ENCODE data around the gene MRNIP.
A peak's percentile ranks its signal among the peaks of the same experiment; 100 is the strongest.

Gene MRNIP

DNA sequence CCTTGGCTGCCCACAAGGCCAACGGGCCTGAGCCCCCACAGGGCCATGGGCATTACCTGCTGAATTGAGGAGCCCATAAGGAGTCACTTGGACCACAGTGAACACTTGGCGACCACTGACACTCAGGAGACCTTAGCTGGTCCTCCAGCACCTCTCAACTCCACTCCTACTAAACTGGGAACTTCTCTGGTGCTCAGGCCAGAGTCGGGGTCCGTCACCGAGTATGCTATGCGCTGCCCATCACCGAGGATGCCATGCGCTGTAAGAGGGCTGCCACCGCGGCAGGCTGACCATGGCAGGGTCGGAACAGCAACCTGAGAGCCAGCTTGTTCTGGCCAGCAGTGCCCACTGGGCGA is 38.5 kb downstream of the MRNIP start:
- DNase-seq = no peak

DNA sequence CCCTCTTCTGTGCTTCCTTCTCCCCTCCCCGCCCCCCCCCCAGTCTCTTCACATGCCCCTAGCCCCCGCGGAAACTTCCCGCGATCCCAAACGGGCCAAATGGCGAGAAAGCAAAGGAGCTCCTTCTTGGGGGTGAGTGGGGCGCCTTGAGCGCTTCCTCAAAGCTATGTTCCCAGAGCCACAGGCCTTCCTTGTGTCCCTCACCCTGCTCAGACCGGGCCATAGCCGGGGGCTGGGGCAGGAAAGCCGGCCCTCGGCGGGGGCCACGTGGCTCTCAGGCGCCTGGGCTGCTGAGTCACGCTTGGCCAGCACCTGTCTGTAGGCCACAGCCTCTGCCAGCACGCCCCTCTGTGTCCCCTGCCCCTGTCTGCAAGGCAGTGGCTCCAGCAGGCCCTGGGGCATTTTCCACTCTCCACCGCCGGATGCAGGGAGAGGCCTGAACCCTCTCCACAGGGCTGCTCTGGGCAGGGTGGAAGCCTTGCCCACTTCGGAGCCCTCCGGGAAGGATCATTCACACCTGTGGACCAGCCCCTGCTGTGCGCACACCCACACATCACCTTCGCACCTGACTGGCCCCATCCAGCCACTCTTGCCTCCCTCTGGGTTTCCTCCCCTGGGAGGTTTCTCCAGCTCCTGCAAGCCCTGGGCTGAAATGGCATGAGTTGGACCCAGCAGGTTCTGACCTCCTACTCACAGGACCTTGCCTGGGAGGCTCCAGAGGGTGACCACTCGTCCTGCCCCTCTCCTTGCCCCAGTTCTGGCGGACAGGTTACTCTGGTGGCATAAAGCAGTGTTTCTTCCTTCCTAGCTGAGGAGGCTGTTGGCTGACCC is 39.1 kb downstream of the MRNIP start:
- no peak for DNase-seq

DNA sequence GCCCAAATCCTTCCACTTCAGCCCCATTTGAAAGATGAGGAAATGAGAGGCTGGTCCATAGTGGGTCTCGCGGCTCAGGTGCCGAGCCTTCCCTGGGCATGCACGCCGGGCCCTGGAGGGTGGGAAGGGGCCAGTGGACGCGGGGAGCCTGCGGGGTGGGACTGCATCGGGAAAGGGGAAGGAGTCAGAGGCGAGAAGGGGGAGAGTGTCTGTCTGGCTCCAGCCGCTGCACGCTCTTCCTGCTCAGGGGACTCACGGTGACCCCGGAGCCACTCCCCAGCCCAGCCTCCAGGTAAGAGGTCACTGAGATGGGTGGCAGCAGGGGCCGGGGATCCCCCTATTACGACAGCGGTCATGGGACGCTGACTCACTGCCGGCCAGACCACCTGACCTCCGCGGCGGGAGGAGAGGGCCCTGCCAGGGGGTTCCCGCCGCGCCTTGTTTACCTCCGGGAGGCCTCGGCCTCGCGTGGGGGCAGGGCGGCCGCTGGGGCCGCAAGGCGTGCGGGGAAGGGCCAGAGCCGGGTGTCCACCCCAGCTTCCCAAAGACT is 39.8 kb downstream of the MRNIP start:
- DNase-seq = peak; percentile 78

DNA sequence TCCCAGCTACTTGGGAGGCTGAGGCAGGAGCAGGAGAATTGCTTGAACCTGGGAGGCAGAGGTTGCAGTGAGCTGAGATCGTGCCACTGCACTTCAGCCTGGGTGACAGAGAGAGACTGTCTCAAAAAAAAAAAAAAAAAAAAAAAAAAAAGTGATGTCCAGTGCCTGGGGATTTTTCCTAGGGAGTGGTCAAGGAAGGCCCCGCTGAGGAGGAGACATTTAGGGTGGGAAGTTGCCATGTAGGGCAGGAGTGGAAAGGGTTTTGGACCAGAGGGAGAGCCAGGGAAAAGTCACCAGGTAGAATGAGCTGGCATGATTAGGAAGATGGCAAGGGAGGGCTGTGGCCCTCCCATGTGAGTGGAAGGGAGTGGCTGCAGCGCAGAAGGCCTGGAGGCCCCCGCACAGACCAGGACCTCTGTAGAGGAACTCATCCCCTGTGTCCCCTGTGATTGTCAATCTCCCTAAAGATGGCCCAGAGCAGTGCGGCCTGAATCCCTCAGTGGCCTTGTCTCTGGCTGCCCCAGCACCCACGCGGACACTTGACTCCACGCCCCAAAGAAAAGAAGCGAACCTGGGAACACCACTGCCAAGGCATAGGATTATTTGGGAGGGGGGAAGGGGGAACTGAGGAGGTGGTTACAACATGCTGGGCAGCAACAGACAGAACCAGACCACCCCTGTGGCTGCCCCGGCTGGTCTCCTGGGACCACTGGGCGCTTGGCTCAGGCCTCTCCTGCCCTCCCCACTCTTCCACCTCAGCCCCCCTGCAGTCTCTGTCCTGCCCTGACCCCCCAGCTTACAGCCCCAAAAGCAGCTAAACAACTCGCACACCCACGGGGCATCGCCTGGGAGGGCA is 40.5 kb downstream of the MRNIP start:
- no peak for DNase-seq

DNA sequence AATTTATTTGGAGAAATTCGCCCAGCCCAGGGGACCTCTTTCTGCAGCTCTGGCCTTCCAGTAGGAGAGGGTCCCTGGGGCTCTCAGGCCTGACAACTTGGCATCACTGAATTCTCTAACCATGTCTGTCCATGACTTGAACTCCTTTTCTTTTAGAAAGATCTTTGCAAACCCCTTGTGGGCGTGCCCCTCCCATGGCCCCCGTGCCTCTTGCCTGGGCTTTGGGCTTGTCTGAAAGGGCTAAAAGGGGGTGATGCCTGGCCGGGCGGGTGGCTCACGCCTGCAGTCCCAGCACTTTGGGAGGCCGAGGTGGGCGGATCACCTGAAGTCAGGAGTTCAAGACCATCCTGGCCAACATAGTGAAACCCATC is 41.2 kb downstream of the MRNIP start:
- DNase-seq = no peak

DNA sequence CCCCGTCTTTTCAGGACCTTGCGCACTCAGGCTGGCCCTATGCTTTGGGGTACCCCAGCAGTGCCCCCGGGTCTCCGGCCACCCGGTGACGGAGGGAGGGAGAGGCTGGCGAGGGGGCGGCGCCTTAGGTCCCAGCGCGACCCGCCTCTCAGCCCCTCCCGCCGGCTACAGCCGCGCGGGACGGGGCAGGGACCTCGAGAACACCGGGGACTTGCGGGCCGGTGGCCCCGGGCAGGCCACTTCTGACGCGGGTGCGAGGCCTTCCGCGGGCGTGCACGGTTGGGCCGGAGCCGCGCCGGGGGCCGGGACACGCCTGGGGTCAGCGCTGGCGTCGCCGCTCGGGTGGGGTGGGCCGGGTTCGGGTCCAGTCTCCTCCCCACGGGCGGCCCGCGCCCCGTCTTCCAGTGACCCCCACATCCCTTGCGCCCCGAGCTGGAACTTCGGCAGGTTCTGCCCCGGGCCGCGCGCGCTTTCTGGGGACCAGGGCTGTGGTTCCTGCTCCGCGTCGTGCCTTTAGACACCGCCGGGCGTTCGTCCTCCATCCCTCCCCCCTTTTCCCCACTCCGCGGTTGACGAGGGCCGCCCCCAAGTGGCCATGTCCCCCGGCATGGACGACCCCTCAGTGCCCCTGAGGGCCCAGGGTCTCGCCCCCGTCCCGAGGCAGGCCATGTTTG is 41.7 kb downstream of the MRNIP start:
- no peak for DNase-seq

DNA sequence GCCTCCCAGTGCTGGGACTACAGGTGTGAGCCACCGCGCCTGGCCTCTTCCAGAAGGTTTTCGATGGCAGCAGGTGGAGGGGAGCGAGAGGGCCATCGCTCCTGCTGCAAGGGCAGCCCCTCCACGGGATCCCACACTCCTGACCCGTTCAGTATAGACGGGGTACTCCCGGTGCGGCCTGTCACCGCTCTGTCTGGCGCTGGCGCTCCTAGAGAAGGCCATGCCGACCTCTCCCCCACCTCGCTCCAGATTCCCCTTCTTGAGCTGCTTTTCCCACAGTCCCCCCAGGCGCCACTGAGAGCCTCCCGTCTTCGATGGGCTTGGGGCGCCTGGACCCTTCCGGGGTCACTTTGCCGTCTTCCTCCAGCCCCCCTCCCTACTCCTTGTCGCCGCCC is 42.2 kb downstream of the MRNIP start:
- no peak for DNase-seq

DNA sequence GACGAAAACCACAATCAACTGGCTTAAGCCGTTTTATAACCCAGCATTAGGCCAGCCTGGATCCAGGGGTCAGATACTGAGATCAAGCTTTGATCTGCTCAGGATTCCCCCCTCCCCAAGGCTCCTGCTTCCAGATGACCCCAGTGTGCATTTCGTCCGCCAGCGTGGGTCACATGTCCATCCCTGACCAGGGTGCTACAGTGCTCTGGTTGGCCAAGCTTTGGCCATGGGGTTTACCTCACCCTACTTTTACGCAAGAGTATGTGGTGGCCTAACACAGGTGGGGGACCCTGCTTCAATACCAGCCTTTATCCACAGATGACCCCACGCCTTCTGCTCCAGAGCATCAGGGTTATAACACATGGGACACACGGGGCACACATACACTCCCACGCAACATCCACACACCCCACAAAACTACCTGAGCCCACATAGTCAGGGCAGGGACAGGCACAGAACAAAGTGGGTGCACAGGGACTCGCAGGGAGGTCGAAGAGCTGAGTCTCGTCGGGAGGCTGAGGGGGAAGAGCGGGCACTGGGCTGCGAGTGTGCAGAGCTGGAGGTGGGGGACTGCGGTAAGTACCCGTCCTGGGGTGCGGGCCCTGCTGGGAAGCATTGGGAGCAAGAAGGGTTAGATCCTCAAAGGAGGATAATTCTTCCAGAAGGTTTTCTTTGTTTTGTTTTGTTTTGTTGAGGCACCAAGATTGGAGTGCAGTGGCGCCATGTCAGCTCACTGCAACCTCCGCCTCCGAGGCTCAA is 42.9 kb downstream of the MRNIP start:
- DNase-seq = no peak

DNA sequence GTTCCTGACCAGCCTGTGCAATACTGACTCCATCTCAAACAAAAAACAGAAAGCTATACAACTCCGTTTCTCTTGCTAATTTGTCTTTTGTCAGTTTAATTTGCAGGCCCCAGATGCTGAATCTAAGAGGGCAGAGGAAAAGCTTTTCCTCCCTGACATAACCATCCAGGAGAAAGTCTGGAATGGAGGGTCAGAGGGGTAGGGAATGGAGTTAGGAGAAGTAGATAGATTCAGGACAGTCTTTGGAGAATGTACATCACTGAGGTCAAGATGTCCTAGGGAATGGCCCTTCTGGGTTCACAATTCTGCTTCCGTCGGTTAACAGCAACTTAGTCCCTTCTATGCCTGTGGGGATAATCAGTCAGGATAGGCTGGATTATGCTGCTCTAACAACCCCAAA is 44.5 kb downstream of the MRNIP start:
- no peak for DNase-seq

DNA sequence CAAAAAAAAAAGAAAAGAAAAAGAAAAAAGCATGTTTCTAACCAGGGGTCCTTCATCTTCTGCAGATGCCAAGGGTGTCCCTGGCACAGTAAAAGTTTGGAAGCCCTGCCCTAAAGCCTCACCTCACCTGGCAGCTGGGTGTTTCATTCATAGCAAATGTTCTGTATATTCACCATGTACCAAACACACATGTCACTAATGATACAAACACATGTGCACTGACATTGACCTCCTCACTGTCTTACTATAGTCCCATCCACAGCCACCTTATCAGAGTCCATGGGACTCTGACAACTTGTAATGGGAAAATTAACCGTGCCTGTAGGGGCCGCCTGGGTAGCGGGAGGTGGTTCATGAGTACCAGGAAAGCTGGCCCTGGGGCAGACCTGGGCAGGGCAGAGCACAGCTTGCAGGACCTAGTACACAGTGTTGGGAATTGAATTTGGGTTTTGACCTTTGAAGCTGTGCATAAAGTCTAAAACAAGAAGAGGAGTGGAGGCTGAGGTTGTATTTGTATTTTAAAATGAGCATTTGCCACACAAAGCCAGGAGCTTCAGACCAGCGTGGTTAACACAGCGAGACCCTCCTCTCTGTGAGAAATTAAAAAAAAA is 45.5 kb downstream of the MRNIP start:
- no peak for DNase-seq

DNA sequence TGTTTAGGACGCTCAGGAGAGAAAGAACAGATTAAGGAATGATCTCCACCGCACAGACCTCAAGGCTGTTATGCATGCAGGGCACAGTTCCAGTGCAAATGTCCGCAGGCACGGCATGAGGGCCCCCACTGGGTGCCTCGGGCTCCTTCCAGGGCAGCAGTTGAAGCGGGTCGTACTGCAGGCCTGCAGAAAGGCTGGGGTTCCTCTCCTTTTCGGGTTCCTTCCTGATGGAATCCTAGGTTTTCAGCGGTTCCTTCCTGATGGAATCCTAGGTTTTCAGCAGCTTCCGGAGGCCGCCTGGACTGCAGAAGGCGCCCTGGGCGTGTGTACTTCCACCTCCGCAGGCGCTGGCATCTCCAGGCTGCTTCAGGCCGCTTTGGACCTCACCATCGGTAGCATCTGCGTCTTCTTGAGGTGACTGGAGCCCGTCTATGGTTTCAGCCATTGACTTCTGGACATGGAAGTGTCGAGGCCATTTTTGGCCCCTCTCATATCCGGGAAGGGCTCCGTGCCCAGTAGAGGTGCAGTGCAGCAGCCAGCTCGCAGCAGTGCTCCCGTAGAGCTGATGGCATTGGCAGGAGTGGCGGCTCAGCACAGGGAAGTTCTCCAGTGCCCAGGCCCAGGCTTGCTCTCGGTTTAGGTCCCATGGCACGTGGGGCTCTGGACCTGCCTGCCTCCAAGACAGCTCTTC is 46.3 kb downstream of the MRNIP start:
- no peak for DNase-seq

DNA sequence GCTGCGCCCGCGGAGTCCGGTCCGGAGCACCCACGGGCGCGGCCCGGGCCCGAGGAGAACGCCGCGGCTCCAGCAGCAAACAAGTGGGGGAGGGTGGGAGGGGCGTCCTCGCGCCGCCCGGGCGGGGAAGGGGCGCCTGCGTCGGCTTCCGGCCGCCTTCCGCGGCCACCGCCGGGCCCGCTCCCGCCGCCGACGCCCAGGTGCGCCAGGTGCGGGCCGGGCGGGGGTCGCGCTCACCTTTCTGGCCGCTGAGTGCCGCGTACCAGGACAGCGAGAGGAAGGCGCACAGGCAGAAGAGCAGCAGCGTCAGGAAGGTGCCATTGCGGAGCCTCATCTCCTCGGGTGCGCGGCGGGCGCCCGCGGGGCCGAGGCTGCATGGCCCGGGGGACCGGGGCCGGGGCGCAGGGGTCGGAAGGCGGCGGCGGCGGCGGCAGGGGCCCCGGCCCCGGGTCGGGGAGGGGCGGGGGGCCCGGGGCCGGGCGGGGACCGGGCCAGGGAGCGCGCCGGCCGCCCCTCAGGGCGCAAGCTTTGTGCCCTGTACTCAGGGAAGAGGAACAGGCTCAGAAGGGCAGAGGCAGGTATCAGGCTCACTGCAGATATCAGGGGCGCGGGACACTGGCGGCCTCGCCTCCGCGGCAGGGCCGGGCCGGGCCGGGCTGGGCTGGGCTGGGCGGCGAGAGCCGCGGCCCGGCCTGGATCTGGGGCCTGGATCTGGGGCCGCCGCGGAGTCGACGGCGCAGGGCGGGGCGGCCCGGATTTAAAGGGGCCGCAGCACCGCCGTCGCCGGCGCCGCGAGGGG is 52.2 kb downstream of the MRNIP start, which contains the start of gene MGAT4B:
TSS of gene MGAT4B (minus strand) at position 617 of the 799 bp plus-strand sequence. CDS start at position 334, 283 bp downstream.
- peak; percentile 36 for DNase-seq

DNA sequence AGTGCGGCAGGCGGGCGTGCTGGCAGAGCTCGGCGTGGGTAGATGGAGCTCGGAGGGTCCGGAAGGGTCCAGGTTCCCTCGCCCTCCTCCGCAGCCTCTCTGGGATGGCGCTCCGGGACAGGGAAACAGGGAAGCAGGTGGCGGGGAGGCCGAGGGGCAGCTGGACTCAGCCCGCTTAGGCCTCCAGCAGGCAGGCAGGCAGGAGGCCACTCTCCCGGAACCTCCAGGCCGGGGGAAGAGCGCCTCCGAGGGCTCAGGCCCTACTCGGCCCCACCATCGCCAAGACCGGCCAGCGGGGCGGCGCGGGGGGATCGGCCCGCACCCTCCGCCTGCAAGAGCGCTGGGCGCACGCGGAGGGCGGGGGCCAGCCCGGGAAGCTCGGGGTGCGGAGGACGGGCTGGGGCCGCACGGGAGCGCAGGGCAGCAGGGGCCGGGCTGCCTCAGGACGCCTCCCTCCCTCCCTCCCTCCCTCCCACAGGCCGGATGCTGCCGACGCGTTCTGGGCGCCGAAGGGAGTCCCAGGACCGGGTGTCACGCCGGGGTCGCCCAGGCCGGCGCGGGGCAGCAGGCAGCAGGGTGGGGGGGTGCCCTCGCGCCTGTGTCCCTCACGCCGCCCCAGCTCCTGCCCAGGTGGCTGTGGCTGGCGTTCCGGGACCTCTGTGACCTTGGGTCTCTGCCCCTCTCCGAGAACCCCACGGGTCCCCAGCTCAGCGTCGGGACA is 52.9 kb downstream of the MRNIP start:
- DNase-seq = no peak

DNA sequence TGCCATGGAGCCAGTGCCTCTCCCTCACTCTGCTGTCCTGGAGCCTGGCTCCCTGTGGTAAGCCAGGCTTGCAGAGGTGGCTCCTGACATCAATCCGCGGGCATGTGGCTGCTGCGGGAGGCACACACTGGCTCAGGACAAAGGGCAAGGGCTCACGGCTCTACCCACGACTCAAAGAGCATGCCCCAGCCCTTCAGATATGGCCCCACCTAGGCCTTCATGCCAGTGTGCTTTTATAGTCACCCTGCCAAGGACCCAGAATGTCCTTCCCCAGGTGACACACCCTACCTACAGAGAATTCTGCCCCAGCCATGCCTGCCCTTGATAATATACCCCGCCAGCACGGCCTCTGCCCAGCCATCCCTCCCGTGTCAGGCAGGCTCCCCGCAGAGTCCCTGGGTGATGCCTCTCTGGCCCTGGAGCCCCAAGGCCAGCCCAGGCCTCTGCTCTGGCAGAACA is 53.5 kb downstream of the MRNIP start:
- no peak for DNase-seq

DNA sequence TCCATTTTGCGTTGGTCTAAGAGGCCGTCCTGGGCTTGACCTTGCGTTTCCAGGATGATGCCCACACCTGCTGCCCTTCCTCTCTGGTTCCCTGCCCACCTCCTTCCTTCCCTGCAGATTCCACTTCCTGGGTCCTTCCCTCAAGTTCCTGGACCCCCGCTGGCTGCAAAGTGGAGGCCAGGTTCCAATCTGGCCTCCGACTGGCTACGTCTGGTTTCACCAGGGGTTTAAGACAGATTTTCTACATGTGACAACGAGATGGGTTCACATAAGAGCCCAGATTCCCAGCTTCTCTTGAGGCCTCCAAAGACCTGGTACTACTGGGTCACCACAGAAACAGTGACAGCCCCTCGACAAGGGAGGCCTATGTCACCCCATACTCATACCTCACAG is 54.1 kb downstream of the MRNIP start:
- no peak for DNase-seq

DNA sequence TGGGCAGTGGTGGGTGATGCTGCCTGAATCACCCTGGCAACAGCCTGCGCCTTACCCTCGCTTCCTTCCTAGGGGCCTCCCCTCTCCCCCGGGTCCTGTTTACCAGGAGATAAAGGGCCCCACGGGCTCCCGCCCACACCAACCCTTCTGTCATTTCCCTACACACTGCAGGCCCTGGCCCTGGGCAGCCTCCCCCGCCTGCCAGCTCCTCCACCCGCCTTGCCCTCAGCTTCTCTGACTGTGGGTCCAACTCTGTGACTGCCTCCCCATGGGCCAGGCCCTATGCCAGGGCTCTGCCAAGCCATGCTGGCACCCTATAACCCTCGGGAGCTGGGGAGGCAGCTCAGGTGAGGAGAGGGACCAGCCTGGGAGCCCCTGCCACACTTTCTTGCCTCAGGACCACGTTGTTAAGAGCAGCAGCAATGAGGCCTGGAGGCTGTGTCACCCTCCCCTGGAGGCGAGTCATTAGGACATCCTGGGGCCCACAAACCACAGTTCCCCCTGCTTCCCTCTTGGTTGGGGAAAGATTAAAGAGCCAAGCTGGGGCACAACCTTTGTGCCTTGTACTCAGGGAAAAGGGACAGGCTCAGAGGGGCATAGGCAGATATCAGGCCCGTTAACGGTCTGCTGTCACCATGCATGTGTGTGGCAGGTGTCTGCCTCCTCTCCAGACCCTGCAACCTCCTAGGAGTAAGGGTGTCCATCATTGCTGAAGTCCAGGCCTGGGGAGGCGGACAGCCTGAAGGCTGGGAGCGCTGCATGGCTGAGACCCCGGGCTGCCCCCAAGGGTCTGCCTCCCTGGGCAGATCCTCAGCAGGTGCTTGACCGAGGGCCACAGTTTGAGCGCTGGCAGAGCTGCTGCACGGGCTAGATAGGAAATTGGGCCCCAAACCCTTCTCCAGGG is 54.7 kb downstream of the MRNIP start:
- no peak for DNase-seq

DNA sequence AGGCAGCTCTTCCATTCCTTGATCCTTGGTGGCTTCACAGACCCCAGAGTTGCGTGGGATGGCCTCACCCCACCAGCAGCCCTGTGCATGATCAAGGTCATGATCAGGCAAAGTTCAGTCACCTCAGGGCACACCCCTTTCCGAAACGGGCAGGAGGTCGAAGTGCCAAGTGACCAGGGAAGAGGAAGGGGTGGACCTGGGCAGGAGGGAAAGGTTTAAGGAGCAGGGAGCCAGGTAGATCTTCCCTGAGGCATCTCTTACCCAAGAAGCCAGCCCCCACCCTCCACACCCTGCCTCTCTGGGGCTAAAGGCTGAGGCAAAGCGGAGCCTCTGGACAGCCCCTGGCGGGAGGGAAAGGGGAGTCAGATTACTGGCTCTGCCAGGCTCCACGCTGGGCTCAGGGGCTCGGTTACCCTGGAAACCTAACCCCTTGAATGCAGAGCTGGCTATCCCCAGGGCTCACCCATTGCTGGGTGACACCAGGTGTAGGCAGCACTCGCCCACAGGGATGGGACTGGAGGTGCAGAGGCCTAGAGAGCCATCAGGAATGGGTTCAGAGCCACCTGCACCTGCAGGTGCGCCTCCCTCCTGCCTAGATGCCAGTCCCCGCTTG is 55.6 kb downstream of the MRNIP start:
- DNase-seq = no peak

DNA sequence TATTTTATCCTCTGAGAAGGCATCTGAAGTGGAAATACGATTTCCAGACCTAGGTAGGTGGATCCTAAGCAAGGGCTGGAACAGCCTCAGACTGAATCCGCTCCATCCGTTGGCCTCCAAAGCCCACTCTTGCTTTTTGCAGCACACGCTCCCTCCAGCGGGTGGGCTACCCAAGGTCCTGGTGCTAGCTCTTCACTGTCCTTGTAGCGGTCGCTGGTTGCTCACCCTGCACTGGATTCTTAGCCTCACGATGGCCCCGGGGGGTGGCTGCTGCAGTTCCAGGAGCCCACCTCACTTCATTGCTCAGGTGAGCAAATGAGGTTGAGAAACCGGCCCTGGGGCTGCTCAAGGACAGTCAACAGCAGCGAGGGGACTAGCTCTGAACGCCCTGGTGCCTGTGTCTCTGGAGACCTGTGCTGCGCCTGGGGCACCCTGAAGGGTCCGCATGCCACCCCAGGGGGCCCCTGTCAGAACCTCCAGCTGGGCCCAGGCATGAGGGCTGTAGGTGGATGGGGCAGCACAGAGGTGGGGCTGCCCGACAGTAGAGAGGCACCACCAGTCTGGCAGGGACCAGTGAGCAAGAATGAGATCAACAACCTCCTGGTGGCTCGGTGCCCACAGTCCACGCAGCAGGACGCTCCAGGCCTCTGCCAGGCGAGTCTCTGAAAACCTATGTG is 56.3 kb downstream of the MRNIP start:
- no peak for DNase-seq

Data from amniotic stem cell (primary cell).